ENCODE measurements around the gene GPR25.

The GPR25 gene, protein sequence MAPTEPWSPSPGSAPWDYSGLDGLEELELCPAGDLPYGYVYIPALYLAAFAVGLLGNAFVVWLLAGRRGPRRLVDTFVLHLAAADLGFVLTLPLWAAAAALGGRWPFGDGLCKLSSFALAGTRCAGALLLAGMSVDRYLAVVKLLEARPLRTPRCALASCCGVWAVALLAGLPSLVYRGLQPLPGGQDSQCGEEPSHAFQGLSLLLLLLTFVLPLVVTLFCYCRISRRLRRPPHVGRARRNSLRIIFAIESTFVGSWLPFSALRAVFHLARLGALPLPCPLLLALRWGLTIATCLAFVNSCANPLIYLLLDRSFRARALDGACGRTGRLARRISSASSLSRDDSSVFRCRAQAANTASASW

DNA sequence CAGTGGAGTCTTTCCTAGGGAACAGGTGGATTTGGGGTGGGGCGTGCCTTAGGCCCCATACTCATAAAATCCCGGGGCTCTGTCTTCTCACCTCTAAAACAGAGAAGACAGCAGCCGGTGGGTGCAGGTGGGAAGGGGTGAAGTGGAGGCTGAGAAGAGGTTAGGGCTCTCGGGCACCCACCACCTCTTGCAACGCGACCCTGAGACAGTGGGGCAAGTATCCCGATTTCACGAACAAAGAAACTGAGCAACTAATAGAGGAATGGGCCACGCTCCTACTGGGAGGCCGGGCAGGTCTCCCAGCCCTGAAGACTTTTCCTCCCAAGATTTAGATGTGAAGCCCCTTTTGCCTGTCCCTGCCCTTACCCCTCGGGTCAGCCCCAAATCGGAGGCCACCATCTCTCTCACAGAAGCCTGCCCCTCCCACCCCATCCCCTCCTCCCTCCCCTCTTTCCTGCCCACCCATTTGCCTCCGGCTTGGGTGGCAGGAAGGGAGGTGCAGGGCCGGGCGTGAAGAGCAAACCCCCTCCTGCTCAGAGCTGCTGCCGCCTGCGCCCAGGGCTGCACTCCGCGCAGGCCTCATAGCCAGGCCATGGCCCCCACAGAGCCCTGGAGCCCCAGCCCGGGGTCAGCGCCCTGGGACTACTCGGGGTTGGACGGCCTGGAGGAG, at the start of gene GPR25:
Gene GPR25 (plus strand): TSS at position 536 of the 670 bp plus-strand sequence. CDS start 57 bp downstream, at position 593.
- DNase-seq: no peak

DNA sequence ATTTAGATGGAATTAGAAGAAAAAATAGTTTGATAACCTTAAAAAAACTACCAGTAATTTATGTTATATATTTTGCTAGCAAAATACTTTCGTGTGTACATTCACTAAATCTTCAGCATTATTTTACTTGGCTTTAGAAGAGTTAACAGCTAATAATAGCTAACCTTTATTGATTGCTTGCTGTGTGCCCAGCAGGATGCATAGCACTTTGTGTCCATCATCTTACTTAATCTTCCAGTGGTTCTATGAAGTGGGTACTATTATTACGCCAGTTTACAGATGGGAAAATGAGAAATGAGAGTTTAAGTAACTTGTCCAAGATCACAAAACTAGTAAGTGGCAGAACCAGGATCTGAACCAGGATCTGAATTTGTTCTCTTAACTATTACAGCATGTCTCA, 41.7 kb upstream of the GPR25 start:
- DNase-seq: no peak

DNA sequence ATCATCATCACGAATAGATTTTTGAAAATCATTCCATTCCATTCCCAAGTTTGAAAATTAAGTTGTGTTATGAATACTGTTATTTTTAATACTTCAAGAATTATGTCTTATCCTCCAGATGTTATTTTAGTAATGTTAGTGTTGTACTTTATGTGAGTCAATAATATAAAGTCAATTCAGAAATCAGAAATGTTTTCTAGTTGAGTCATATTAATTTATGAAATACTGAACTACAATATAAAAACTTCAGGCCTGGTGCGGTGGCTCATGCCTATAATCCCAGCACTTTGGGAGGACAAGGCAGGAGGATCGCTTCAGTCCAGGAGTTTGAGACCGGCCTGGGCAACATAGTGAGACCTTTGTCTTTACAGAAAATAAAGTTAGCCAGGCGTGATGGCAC, 38.4 kb upstream of the GPR25 start:
- no peak for DNase-seq

- DNase-seq: no peak
Observed at GRCh38 chr1:200836213-200836612, 36.6 kb upstream of the GPR25 start.

- no peak for DNase-seq
Observed at GRCh38 chr1:200837931-200838571, 34.7 kb upstream of the GPR25 start.

- no peak for DNase-seq
Observed at GRCh38 chr1:200838676-200839445, 33.9 kb upstream of the GPR25 start.

GRCh38 chr1:200845360-200845759, 27.4 kb upstream of the GPR25 start:
- no peak for DNase-seq

DNA sequence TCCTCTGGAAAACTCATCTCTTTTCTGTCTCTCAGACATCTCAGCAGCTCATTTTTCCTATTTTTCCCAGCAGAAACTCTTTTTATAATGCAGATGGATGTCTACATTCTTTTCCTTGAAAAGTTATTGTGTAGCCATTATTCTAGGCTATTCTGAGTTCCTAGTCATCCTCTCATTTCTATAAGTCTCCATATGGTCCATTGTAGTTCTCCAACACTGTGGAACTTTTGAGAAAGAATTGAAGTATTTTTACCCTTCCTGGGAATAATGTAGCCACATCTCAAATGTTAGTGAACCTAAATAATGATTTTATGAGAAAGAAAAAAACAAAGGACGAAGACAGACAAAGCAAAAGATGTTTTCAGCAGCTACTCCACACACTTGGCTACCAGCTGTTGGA, 26.4 kb upstream of the GPR25 start:
- DNase-seq: no peak

DNA sequence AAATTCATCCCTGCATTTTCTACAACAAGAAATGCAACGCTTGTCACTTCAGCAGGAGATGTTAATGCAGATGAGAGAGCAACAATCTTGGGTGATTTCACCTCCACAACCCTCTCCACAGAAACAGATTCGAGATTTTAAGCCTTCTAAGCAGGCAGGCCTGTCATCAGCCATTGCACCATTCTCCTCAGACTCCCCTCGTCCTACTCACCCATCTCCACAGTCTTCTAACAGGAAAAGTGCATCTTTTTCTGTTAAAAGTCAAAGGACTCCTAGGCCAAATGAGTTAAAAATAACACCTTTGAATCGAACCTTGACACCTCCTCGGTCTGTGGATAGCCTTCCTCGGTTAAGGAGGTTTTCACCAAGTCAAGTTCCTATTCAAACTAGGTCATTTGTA, 23.4 kb upstream of the GPR25 start:
- no peak for DNase-seq

DNA sequence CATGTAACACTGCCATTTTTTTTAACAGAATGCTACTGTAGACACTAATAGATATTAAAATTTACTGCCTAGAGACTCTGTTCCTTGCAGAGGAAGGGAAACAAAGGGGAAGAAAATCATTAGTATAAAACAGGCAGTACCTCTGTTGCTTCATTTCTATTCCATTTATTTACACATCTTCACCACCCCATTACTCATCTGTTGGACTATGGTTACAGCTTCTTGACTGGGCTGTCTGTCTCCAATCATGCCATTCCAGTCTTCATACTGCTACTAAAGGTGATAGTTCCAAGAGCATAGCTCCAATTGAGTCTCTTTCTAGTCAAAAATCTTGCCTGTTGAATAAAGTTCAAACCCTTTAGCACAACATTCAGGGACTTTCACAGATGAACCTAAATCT, 22.2 kb upstream of the GPR25 start:
- DNase-seq: no peak

DNA sequence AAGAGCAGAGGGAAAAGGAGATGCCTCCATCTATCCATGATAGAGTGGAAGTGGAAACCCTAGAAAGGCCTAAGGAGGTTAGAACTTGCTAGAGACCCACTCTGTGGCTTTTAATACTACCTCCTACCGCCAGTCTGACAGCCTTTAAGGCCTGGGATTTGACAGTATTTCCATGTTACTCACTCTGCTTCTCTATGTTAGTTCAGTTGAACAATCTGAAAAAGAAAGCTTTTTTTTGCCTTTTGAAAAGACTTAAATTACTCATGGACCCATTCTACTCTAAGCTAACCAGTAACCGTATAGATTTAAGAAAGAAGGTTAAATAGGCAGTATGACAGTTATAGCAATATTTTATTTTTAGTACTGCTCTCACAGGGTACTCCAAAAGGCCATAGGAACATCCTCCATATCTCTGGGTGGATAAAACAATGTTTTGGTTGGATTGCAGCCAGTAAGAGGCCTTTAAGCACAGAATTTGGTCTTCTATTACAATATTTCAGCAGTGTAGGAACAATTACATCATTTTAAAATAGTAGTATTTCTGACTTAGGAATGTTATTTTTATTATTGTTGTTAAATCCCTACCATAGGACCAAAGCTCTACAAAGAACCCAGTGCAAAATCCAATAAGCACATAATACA, 15.9 kb upstream of the GPR25 start:
- no peak for DNase-seq

DNA sequence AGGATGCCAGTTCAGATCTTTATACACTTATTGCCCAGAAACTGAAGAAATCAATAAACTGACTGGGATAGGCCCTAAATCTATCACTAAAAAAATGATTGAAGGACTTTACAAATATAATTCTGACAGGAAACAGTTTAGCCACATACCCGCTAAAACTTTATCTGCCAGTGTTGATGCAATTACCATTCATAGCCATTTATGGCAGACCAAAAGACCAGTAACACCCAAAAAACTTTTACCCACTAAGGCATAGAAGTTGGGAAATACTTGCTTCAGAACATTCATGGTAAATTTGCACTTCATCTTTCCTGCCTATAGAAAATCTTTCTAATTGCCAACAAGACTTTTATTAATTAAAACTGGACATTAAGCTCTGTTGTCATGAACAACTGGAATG, 15.0 kb upstream of the GPR25 start:
- DNase-seq: no peak

GRCh38 chr1:200861937-200862647, 10.7 kb upstream of the GPR25 start:
- DNase-seq: no peak

GRCh38 chr1:200862713-200863415, 9.9 kb upstream of the GPR25 start:
- no peak for DNase-seq

DNA sequence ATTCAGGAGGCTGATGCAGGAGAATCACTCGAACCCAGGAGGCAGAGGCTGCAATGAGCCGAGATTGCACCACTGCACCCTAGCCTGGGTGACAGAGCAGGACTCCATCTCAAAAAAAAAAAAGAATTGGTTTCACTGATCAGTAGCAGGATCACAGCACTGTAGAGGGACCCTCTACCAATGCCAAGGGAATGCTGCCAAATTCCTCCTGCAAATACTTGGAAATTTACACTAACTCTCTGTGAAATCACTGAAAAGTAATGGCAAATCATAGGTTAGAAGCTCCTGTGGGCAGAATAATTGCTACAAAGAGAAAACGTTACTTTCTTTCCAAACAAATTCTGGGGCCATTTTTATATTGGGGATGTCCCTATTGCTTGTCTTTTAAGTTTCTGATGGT, 6.7 kb upstream of the GPR25 start:
- no peak for DNase-seq

DNA sequence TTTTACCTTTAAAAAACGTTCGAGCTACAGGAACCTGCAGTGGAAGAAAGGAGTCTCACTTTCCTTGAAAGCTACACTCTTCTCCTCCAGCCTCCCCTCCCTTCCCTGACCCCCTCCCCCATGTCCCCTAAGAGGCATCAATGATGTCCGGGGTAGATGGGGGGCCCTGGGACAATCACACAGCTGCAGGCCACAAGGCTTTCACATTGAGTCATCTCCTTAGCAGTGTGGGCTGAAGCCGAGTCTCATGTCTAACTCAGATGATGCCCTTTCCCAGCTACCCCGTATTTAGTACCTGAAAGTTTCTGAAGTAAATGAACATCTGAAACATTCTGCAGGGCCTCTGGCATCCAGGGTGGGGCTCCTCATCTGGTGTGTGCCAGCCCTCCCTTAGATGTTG, 6.3 kb upstream of the GPR25 start:
- no peak for DNase-seq

DNA sequence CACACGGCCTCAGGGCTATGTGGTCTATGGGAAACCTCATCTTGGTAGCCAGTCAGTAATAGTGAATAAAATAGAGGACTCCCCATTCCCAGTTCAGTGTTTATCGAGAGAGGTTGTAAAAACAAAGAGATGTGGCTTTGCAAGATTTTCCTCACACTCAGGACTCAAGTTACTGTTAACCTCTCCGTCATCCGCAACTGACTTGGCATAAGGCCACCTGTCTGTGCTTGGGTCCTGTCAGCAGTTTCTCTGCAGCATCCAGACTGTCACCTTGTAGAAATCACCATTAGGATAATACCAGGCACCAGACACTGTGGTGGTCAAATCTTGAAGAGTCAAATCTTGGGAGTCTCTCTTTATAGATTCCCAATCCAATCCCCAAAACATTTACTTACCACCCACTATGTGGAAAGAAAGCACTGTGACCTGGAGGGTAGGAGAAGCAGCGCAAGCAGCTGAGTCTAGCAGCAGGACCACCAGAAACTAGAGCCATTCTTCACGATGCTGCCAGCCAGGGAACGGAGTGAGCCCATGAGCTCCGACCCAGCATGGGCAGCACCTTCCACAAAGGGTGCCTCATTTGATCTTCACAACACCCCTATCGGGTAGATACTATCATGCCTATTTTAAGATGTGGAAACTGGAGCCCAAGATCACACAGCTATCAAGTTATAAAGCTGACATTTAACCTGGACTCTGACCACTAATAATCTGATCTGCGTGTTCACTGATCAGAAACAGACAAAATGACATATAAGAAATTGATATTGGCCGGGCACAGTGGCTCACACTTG, 5.6 kb upstream of the GPR25 start:
- DNase-seq: no peak

- no peak for DNase-seq
Observed at GRCh38 chr1:200869376-200869752, 3.4 kb upstream of the GPR25 start.

DNA sequence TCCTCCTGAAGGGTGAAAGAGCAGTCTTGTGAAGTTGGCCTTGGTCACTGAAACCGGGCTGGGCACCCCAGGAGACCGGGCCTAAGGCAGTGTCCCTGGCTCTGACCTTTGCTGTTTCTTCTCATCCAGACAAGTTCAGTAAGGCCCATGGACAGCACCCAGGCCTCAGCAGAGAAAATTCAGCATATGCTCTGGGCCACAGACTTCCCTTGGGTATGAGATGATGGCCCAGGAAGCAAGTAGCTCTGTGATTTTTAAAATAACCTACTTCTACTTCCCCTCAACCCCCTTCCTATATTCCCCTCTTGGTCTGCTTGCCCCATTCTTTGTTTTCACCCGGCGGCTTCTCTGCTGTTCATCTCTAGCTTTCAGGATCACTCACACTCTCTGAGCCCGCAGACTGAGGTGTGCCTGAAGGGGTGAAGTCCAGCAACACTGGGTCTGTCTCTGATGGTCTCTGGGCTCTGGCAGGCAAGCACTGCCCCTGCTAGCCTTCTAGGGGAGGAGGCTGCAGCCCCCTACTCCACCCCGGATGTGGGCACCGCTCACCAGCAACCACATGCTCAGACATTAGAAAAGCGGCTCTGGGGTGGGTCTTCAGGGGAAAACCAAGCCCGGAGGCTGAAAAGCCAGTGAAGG, 2.9 kb upstream of the GPR25 start:
- DNase-seq: no peak

GRCh38 chr1:200873116-200873670, 412 bp downstream of the GPR25 start:
- no peak for DNase-seq
